ENCODE measurements around the gene CEP44.
A peak's percentile ranks its signal among the peaks of the same experiment; 100 is the strongest.
"Not testable (repeated sequence)": the region's sequence is repeated elsewhere in the genome, so short reads cannot be mapped to it uniquely, and the experiment has no call there.

Gene CEP44, protein sequence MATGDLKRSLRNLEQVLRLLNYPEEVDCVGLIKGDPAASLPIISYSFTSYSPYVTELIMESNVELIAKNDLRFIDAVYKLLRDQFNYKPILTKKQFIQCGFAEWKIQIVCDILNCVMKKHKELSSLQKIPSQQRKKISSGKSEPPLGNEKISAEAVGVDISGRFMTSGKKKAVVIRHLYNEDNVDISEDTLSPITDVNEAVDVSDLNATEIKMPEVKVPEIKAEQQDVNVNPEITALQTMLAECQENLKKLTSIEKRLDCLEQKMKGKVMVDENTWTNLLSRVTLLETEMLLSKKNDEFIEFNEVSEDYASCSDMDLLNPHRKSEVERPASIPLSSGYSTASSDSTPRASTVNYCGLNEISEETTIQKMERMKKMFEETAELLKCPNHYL

GRCh38 chr4:174283507-174284471 is at the start of gene CEP44, which contains the start of gene FBXO8:
TSS of gene CEP44 (plus strand) at chr4:174283911. CDS start at chr4:174299122, 15,211 bp downstream.
TSS of gene FBXO8 (minus strand) at chr4:174283667. CDS start at chr4:174263092, 20,575 bp downstream.
- peak; percentile 65 for DNase-seq (ENCODE audit: low read depth)

GRCh38 chr4:174236359-174236758 is 47.4 kb upstream of the CEP44 start:
- no peak for DNase-seq (ENCODE audit: low read depth)

DNA sequence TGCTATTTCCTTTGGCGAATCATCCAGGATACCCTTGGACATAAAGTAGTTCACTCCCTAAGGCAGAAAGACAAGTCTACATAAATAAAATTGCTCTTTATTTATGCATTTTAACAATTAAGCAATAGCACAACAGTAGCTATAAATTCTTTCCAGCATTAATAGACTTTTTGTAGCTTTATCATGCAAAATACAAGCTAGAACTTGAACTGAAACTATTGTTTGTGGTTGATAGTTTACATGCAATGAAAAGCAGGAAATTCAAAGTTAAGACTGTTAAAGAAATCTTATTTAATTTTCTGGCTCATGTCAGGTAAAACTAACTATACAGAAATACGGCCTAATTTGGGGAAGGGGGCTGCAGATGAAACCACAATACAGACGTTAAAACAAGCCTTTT is 42.5 kb upstream of the CEP44 start:
- no peak for DNase-seq (ENCODE audit: low read depth)

DNA sequence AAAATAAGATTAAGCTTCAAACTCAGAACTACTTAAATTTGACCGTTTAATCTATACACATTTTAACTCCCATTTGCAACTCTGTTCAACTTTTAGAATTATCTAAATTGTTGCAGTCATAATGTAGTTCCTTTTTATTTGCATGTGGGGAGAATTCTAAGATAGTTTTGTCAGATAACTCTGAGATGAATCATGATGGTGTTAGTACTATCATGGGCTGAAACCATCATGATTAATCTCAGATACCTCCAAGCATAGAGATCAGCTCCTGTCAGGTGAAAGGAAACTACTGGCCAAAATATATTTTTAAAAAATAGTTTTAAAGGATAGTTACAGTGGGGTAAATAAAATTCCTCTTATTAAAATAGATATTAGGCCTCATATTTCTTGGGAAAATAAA is 39.3 kb upstream of the CEP44 start:
- DNase-seq (ENCODE audit: low read depth) = no peak

- no peak for DNase-seq (ENCODE audit: low read depth)
Measured at GRCh38 chr4:174245714-174246113, 38.0 kb upstream of the CEP44 start.

GRCh38 chr4:174248407-174248806 is 35.3 kb upstream of the CEP44 start:
- DNase-seq (ENCODE audit: low read depth) = no peak

DNA sequence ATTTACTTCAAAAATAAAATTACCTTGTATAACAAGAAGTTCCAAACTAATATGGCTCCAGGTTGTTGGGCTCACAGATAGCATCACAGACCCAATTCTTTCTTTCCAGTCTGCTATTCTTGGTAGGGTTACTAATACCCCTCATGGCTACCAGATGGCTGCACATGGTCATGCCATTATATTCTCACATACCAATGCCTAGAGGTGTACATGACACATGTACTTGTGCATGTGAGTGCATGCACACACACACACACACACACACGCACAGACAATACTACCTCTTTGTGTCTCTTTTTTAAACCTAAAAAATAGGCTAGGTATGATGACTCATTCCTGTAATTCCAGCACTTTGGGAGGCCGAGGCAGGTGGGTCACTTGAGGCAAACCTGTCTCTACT is 31.3 kb upstream of the CEP44 start:
- no peak for DNase-seq (ENCODE audit: low read depth)

DNA sequence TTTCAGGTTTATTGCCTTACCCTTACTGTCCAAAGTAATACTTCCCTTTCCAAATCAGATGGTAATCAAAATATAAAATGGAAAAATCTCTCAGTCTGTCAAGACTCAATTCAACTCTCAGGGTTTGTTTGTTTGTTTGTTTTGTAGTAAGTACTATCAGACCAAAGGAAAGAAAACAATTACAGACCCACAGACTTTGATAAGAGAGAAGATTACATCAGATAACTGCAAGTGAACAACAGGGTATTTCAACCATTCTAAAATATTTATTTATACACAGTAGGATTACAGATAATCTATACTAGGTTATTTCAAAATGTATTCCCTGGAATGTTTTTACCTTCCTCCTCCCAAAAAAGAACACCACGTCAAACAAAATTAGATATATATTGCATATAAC is 29.1 kb upstream of the CEP44 start:
- no peak for DNase-seq (ENCODE audit: low read depth)

DNA sequence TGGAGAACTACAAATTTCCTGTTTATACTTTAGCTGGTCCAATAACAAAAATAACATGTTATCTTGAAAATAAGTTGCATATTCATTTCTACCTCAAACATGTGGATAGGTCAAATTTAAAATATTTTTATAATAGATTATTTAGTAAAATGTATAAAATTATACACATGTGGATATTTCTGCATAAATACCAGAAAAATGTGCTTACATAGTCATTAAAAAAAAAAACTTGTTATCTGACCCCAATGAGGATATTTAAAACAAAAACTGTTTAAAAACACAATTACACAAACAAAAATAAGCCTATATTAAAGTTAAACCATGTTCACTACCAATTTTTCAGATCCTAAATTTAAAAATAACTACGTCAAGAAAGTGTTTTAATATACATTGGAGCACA is 28.3 kb upstream of the CEP44 start:
- no peak for DNase-seq (ENCODE audit: low read depth)

GRCh38 chr4:174255786-174256185 is 27.9 kb upstream of the CEP44 start:
- DNase-seq (ENCODE audit: low read depth) = peak; percentile 39

- DNase-seq (ENCODE audit: low read depth) = peak; percentile 3
Measured at GRCh38 chr4:174256277-174256713, 27.4 kb upstream of the CEP44 start.

DNA sequence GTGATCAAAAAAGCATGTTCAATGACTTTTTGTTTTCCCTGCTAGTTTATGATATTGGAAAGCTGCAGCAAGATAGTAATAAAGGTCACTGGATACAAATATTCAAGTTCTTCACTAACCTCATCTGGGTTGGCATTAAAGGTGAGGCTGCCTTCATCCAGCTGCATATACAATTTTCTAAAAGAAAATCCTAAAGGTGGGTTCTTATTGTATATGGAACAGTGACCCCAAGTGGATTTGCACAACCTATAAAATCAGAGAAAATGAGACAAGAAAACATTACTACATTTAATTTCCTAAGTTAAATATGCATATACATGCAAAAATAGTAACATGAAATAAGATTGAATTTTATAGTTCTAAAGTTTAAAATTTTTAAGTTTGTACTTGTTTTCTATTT is 24.1 kb upstream of the CEP44 start:
- DNase-seq (ENCODE audit: low read depth) = no peak

DNA sequence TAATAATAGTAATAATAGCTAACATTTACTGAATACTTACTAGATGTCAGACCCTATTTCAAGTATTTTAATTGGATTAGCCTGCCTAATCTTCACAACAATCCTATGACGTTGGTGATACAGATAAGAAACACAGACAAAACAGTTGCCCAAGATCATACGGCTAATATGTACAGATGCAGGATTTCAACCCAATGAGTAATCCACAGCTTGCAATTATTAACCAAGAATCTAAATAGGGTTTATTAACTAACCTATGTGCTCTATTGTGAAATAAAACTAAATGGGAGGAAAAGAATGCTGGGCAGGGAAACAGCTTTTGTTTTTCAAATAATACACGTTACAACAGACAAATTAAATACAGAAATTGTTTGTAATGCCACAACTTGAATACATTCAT is 23.6 kb upstream of the CEP44 start:
- DNase-seq (ENCODE audit: low read depth) = peak; percentile 81

GRCh38 chr4:174261432-174261831 is 22.3 kb upstream of the CEP44 start:
- DNase-seq (ENCODE audit: low read depth) = not testable (repeated sequence)

GRCh38 chr4:174262624-174263444 is 20.9 kb upstream of the CEP44 start:
- DNase-seq (ENCODE audit: low read depth) = no peak

DNA sequence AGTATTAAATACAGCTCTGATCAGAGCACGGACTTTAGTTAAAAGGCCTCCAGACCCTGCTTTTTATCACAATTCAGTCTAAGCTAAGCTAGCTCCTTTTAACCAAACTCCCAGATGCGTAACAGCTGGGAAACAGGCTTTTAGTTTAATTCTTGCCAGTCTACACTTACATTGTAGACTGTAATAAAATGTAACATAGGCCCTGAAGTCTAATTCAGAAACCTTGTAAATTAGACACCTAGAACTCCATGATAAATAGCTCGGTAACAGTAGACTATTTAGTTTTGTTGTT is 20.3 kb upstream of the CEP44 start:
- no peak for DNase-seq (ENCODE audit: low read depth)

DNA sequence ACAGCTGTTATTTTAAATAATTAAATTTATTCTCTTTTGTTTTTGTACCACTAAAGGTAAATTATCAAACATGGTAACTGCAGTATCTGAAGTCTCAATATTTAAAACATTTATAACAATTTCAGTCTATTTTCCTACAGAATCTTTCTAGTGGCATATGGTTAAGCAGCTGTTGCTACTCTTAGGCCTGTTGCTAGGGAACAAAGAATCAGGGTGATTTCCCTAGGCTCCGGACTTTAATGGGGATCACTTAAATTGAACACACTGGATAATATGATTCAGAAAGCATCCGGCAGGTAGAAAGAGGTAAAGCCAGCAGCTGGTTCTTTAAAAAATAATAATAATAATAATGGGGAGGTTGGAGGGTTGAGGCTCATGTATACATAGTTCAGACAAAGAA is 17.8 kb upstream of the CEP44 start:
- no peak for DNase-seq (ENCODE audit: low read depth)

DNA sequence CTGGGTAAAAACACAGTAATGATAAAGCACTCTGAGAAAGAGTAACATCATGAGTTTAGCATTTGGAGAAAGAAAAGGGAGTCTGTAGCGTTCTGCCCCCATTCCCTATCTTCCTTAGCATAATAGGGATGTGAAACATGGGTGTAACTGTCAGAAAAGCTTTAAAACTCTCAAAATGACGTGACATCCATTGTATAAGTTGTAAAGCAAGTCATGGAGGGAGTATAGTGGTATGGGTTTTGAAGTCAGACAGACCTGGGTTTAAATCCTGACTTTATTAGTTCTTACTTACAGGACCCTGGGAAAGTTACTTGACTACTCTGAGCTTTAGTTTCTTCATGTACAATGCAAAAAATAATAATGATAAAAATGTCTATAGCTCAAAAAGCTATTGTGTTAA is 17.3 kb upstream of the CEP44 start:
- DNase-seq (ENCODE audit: low read depth) = no peak

- no peak for DNase-seq (ENCODE audit: low read depth)
Measured at GRCh38 chr4:174273930-174274329, 9.8 kb upstream of the CEP44 start.

DNA sequence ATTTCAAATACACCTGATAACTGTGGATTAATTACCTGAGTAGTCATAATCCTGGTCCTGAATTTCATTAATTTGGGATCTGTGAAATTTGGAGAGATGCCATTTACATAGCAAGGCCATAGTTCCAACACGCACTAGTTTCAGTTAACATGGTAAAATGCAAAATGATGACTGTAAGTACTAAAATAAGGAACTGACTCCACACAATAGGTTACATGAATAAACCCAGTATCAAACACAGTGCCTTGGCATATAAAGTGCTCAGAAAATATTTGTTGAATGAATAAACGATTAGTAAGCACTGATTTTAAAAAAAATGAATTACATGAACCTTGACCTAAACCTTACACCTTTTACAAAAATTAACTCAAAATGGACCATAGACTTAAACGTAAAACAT is 9.3 kb upstream of the CEP44 start:
- DNase-seq (ENCODE audit: low read depth) = no peak

DNA sequence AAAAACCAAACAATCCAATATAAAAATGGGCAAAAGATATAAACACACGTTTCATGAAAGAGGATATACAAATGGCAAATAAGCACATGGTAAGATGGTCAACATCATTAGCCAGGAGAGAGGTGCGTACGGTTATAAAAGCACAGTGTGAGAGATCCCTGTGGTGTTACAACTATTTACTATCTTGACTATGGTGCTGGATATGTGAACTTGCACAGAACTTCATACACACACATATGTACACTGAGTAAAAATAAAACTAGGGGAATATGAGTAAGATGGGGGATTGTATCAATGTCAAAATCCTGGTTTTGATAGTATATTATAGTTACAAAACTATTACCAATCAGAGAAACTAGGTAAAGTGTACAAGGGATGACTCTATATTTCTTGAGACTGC is 8.6 kb upstream of the CEP44 start:
- DNase-seq (ENCODE audit: low read depth) = no peak

DNA sequence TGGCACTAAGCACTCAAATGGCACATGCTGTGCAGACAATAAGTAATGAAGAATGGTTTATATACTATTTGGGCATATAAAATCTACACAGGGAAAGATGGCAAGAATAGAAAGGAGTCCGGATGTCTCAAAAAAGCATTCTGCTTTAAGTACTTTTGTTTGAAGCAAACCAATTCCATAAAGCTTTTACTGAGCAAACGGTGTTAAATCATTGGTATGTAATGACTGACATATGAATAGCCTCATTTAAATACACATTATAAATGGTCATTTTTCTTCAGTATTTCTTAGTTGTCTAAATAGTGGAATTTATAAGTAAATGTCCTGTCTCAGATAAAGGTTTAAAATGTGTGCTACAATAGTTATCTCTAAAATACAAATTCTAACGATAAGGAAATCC is 6.3 kb upstream of the CEP44 start:
- DNase-seq (ENCODE audit: low read depth) = no peak

Measured in fibroblast of gingiva (primary cell).